Cardiac fibroblast (primary cell): ENCODE data around the gene RNF141.

ENCODE experiments used
- DNase-seq, 2 donors: peaks; one replicate each; pipeline versions ENCODE4 v3.0.0 to v3.0.0-alpha.2; 2010; ENCODE audit warnings: low read depth in 2 of 2
- H3K4me3 ChIP-seq, 2 donors: replicated peaks in 1 of 2; 1 replicate in 1 of 2; 2 replicates in 1 of 2; pipeline ENCODE4 v1.5.1; 2011; ENCODE audit warnings: low read depth in 2 of 2, low read length in 2 of 2, mild to moderate bottlenecking in 2 of 2, moderate library complexity in 1 of 2
- CTCF ChIP-seq: IDR thresholded peaks from one replicate; pipeline ENCODE4 v1.5.1; 2011; ENCODE audit warnings: low read depth, mild to moderate bottlenecking, low read length, inconsistent platforms

RNF141 gene

GRCh38 chr11:10496296-10496936, 44.6 kb downstream of the RNF141 start:
- no peak for DNase-seq
- TF ChIP-seq CTCF: no peak
- H3K4me3 ChIP-seq: no peak overlapping the region

GRCh38 chr11:10495464-10495786, 45.6 kb downstream of the RNF141 start:
- no peak overlapping the region for H3K4me3 ChIP-seq
- no peak for TF ChIP-seq CTCF
- no peak for DNase-seq

- no peak for TF ChIP-seq CTCF
- no peak overlapping the region for H3K4me3 ChIP-seq
- DNase-seq: no peak
Observed at GRCh38 chr11:10494636-10495463, 46.1 kb downstream of the RNF141 start.

- TF ChIP-seq CTCF: no peak
- no peak for DNase-seq
- H3K4me3 ChIP-seq: no peak overlapping the region
Observed at GRCh38 chr11:10493041-10493663, 47.8 kb downstream of the RNF141 start.

GRCh38 chr11:10492084-10492483, 48.9 kb downstream of the RNF141 start:
- no peak overlapping the region for H3K4me3 ChIP-seq
- TF ChIP-seq CTCF: no peak
- no peak for DNase-seq

GRCh38 chr11:10490398-10491241, 50.4 kb downstream of the RNF141 start:
- TF ChIP-seq CTCF: no peak
- no peak overlapping the region for H3K4me3 ChIP-seq
- DNase-seq: peak; percentile 92 to 99
